Stomach smooth muscle (tissue), 2 donors: ENCODE results near the gene PRPH.
"Not testable (repeated sequence)": the region's sequence is repeated elsewhere in the genome, so short reads cannot be mapped to it uniquely, and the experiment has no call there.

Experiments used
- H3K27ac ChIP-seq: one replicate; pipeline ENCODE4 v1.7.0; 2013; ENCODE audit warnings: mild to moderate bottlenecking, low read length, inconsistent platforms
- H3K27me3 ChIP-seq, 2 donors: one replicate each; pipeline ENCODE4 v1.7.0; 2013; ENCODE audit warnings: low read length in 2 of 2; ENCODE audit not compliant: insufficient read depth in 2 of 2, control insufficient read depth in 1 of 2
- H3K36me3 ChIP-seq, 2 donors: one replicate each; pipeline ENCODE4 v1.7.0; 2013; ENCODE audit warnings: low read length in 2 of 2; ENCODE audit not compliant: control insufficient read depth in 2 of 2, insufficient read depth in 2 of 2
- H3K4me1 ChIP-seq: one replicate; pipeline ENCODE4 v1.7.0; 2013; ENCODE audit warnings: low read length; ENCODE audit not compliant: control insufficient read depth, insufficient read depth
- H3K4me3 ChIP-seq, 2 donors: one replicate each; pipeline ENCODE4 v1.7.0; 2013; ENCODE audit warnings: low read length in 2 of 2
- H3K9ac ChIP-seq, 2 donors: one replicate each; pipeline ENCODE4 v1.7.0; 2013; ENCODE audit warnings: low read length in 2 of 2, mild to moderate bottlenecking in 1 of 2
- H3K9me3 ChIP-seq, 2 donors: one replicate each; pipeline ENCODE4 v1.7.0; 2013; ENCODE audit warnings: low read length in 2 of 2; ENCODE audit not compliant: control insufficient read depth in 2 of 2
- donor health status: healthy.
- donor health status: Pancreatic carcinoma.

The PRPH gene

DNA sequence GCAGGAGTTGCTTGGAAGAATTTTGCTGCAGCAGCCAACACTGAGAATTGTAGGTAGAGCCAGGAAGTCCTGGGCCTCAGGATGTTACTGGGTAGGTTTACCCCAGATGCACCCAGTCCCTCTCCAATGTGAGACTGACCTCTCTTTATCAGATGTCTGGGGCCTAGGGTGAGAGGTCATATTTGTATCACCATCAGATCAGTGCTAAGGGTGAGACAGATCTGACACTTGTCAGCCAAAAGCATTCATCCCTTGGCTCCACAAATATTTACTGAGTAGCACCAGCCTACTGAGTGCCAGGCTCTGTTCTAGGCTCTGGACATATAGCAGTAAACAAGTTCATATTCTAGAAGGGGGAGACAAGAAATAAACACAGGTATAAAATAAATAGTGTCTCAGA lies 32.4 kb downstream of the PRPH start:
- Histone ChIP-seq H3K9ac (no peak overlapping the region), H3K27ac (no peak overlapping the region), H3K36me3 (no peaks in the 10 kb centered on the region), H3K4me1 (peaks cover 17% of the 10 kb centered on the region), H3K4me3 (no peak overlapping the region), H3K9me3 (no peaks in the 10 kb centered on the region), H3K27me3 (peaks cover 0 to 3% of the 10 kb centered on the region in 2 donors)

DNA sequence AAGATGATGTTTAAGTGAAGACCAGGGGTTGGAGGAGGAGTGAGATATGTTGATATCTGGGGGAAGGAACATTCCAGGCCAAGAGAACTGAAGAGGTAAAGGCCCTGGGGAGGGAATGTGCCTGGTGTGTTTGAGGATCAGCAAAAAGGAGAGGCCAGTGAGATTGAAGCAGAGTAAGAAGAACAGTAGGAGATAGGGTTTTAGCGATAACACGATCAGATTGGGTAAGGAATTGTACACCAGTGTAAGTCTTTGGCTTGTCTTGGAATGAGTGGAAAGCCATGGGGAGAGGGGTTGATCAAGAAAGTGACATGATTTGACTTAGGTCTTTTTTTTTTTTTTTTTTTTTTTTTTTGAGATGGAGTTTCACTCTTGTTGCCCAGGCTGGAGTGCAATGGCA lies 32.9 kb downstream of the PRPH start:
- Histone ChIP-seq H3K27me3 (peaks cover 0 to 8% of the 10 kb centered on the region in 2 donors), H3K36me3 (no peaks in the 10 kb centered on the region), H3K9me3 (no peaks in the 10 kb centered on the region), H3K4me1 (peaks cover 16% of the 10 kb centered on the region), H3K9ac (no peak overlapping the region), H3K4me3 (no peak overlapping the region), H3K27ac (no peak overlapping the region)

DNA sequence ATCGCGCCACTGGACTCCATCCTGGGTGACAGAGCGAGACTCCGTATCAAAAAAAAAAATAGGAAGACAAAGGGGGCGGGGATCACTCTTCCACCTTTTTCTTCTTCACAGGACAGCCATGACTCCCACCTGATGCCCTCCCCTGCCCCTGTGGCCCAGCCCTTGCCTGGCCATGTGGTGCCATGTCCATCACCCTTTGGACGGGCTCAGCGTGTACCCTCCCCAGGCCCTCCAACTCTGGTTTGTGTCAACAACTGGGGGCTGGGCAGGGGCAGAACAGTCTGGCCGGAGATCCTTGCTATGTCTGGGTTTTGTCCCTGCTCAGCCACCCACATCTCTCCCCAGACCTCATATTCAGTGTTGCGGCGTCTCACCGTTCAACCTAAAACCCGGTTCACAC lies 33.9 kb downstream of the PRPH start:
- Histone ChIP-seq H3K27me3 (peaks cover 4 to 13% of the 10 kb centered on the region in 2 donors), H3K4me1 (peaks cover 8% of the 10 kb centered on the region), H3K9ac (no peak overlapping the region), H3K27ac (no peak overlapping the region), H3K36me3 (no peaks in the 10 kb centered on the region), H3K4me3 (no peak overlapping the region), H3K9me3 (no peaks in the 10 kb centered on the region)

DNA sequence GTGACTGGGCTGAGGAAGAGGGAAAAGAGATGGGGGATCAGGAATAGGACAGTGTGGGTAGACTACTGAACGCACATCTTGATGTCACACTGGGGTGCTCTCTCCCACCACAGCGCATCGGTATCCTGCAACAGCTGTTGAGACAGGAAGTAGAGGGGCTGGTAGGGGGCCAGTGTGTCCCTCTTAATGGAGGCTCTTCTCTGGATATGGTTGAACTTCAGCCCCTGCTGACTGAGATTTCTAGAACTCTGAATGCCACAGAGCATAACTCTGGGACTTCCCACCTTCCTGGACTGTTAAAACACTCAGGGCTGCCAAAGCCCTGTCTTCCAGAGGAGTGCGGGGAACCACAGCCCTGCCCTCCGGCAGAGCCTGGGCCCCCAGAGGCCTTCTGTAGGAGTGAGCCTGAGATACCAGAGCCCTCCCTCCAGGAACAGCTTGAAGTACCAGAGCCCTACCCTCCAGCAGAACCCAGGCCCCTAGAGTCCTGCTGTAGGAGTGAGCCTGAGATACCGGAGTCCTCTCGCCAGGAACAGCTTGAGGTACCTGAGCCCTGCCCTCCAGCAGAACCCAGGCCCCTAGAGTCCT lies 35.2 kb downstream of the PRPH start:
- H3K4me3 ChIP-seq, result no peak overlapping the region
- H3K4me1 ChIP-seq, result peaks cover 8% of the 10 kb centered on the region
- H3K9me3 ChIP-seq, result no peaks in the 10 kb centered on the region
- H3K9ac ChIP-seq, result no peak overlapping the region
- no peaks in the 10 kb centered on the region for H3K36me3 ChIP-seq
- H3K27me3 ChIP-seq, result peaks cover 12 to 25% of the 10 kb centered on the region in 2 donors
- no peak overlapping the region for H3K27ac ChIP-seq

DNA sequence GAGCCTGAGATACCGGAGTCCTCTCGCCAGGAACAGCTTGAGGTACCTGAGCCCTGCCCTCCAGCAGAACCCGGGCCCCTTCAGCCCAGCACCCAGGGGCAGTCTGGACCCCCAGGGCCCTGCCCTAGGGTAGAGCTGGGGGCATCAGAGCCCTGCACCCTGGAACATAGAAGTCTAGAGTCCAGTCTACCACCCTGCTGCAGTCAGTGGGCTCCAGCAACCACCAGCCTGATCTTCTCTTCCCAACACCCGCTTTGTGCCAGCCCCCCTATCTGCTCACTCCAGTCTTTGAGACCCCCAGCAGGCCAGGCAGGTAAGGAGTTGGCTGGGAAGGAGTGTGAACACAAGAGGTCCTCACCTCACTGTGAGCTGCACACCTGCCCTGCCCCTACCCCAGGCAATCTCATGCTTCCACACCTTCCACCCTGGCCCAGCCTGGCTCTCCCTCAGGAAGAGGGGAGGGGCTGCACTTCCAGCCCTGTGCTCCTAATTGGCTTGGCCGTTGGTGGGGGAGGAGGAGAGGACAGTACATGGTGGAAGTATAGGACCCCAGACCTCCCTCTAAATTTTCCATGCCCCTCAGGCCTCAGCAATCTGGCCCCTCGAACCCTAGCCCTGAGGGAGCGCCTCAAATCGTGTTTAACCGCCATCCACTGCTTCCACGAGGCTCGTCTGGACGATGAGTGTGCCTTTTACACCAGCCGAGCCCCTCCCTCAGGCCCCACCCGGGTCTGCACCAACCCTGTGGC lies 35.9 kb downstream of the PRPH start:
- peaks cover 18 to 32% of the 10 kb centered on the region in 2 donors for H3K27me3 ChIP-seq
- H3K9me3 ChIP-seq, result no peaks in the 10 kb centered on the region
- no peak overlapping the region for H3K4me3 ChIP-seq
- H3K27ac ChIP-seq, result no peak overlapping the region
- H3K4me1 ChIP-seq, result peaks cover 8% of the 10 kb centered on the region
- H3K9ac ChIP-seq, result no peak overlapping the region
- H3K36me3 ChIP-seq, result no peaks in the 10 kb centered on the region

DNA sequence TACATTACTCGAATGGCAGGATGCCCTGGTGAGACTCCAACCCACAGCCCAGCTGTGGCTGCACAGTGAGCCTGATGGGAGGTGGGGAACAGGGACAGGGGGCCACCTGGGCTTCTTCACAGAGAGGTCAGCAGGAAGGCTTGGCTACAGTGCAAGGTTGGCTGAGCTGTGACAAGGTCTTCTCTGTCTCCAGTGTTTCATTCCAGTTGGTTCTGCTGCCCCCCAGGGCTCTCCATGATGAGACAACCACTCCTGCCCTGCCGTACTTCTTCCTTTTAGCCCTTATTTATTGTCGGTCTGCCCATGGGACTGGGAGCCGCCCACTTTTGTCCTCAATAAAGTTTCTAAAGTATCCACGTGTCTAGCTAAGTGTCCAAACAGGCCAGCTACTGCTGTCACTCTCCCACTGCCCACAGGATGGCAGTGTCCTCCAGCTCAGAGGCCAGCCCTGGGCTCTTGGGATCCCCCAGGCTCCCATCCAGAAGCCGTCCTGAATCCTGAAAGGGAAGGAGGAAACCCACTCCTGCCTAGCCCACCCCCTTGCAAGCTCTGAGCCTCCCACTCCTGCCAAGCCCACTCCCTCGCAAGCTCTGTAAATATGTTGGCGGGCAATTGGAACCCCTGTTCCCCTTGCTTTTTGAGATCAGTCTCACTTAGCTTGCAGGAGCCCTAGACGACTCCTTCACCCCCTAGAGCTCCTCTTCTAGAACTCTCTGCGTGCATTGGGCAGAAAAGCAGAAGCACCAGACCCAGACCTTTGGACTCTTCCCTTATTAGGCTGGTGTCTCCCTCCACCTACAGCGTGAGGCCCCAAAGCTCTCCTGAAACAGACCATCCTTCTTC lies 36.7 kb downstream of the PRPH start:
- H3K27ac ChIP-seq, result no peak overlapping the region
- peaks cover 23 to 40% of the 10 kb centered on the region in 2 donors for H3K27me3 ChIP-seq
- no peaks in the 10 kb centered on the region for H3K36me3 ChIP-seq
- no peak overlapping the region for H3K4me3 ChIP-seq
- H3K4me1 ChIP-seq, result peaks cover 10% of the 10 kb centered on the region
- H3K9ac ChIP-seq, result no peak overlapping the region
- H3K9me3 ChIP-seq, result no peaks in the 10 kb centered on the region

DNA sequence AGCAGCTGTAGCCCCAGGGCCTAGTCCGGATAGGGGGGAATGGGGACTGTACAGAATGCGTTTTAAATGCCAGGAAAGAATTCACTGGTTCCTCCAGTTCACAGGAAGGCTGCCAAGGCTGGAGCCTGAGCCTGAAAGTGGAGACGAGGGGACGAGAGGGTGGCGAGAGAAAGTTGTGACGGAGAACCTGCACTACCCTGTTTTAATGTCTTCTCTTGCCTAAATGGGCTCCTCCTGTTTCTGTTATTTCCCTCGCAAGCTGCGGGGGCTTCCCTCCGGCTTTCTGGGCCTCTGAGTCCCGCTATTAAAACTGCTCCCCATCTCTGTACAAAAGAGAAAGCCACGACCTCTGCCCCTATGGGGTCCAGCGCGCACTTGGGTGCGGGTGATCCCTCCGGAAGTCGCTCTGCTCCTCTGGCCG lies 37.5 kb downstream of the PRPH start:
- H3K9me3 ChIP-seq, result no peaks in the 10 kb centered on the region
- no peak overlapping the region for H3K4me3 ChIP-seq
- H3K36me3 ChIP-seq, result no peaks in the 10 kb centered on the region
- no peak overlapping the region for H3K9ac ChIP-seq
- H3K27ac ChIP-seq, result no peak overlapping the region
- peaks cover 29 to 49% of the 10 kb centered on the region in 2 donors for H3K27me3 ChIP-seq
- peaks cover 18% of the 10 kb centered on the region for H3K4me1 ChIP-seq

DNA sequence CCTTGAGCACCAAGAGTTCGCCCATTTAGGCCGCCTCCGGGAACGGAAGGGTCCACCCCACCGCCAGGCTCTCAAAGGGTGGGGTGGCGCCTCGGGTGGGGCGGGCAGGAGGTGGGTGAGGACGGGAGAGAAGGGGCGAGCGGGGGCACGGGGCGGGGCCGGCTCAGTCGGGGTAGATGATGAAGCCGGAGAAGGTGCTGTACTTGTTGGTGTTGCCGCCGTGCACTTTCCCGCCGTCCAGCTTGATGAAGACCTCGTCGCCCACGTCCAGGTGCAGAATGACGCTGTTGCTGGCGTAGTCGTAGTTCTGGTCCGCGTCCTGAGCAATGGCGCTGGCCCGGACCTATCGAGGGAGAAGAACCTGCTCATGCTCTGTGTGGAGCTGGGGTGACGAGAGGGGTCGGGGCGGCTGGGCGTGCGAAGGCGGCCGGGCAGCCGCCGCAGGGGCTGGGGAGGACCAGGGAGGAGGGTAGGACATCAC lies 38.0 kb downstream of the PRPH start:
- H3K4me3 ChIP-seq, result no peak overlapping the region

DNA sequence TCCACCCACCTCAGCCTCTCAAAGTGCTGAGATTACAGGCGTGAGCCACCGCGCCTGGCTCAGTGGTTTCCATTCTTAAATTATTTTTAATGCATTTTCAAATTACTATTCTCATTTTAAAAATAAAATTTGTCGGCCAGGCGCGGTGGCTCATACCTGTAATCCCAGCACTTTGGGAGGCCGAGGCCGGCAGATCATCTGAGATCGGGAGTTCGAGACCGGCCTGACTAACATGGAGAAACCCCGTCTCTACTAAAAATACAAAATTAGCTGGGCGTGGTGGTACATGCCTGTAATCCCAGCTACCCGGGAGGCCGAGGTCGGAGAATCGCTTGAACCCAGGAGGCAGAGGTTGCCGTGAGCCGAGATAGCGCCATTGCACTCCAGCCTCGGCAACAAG lies 38.8 kb downstream of the PRPH start:
- peaks cover 35 to 58% of the 10 kb centered on the region in 2 donors for H3K27me3 ChIP-seq
- H3K4me3 ChIP-seq, result not testable (repeated sequence)

More for the DNA sequence above, 38.0 kb downstream of the PRPH start:
- Histone ChIP-seq H3K27me3 (peaks cover 33 to 52% of the 10 kb centered on the region in 2 donors), H3K27ac (no peak overlapping the region), H3K4me1 (peaks cover 18% of the 10 kb centered on the region), H3K36me3 (no peaks in the 10 kb centered on the region), H3K9me3 (no peaks in the 10 kb centered on the region), H3K9ac (no peak overlapping the region)

DNA sequence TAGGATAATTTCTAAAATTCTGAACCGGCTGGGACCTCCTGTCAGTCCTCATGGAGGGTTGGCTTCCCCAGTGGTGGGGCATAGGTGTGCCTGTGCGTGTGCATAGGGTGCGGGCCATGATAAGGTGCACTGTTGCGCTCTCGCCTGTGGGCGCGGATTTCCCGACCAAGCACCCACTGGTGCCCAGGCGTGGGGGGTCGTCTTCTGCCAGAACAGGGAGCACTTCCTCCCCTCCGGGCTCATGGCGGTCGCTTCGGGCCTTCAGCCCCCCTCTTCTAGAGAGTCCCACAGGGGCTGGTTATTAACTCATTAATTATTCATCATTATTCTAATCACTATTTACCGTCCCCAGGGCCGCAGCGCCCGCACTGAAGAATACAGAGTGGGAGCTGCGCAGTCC lies 39.3 kb downstream of the PRPH start:
- no peak overlapping the region for H3K27ac ChIP-seq
- peaks cover 35 to 62% of the 10 kb centered on the region in 2 donors for H3K27me3 ChIP-seq
- peaks cover 18% of the 10 kb centered on the region for H3K4me1 ChIP-seq

More for the DNA sequence above, 38.8 kb downstream of the PRPH start:
- H3K9ac ChIP-seq, H3K9me3 ChIP-seq, H3K36me3 ChIP-seq, H3K27ac ChIP-seq: not testable (repeated sequence)
- H3K4me1 ChIP-seq, result peaks cover 18% of the 10 kb centered on the region

More for the DNA sequence above, 39.3 kb downstream of the PRPH start:
- H3K36me3 ChIP-seq, result no peaks in the 10 kb centered on the region
- H3K4me3 ChIP-seq, result no peak overlapping the region
- H3K9ac ChIP-seq, result no peak overlapping the region
- no peaks in the 10 kb centered on the region for H3K9me3 ChIP-seq
